HepG2 (cell line): Measurements from ENCODE around the gene ABCA8. TPM values are rescaled to one million over a fixed set of nuclear protein-coding genes. Genes with fewer than 3 reads are reported as not detected.

Experiments used
- AKAP8 ChIP-seq: sonication (generic); formaldehyde crosslinking; IDR thresholded peaks from 2 replicates; pipeline ENCODE4 v1.5.1; 2020; ENCODE audit warnings: mild to moderate bottlenecking, missing genetic modification reagents
- ARHGAP35 ChIP-seq: sonication (generic); formaldehyde crosslinking; IDR thresholded peaks from 2 replicates; pipeline ENCODE4 v1.9.0; 2022; ENCODE audit warnings: mild to moderate bottlenecking, inconsistent platforms, moderate library complexity, missing genetic modification reagents, borderline replicate concordance
- CEBPG ChIP-seq: IDR thresholded peaks from 2 replicates; pipeline ENCODE4 v1.6.1; 2016
- CENPBD1 ChIP-seq: sonication (generic); formaldehyde crosslinking; IDR thresholded peaks from 2 replicates; pipeline ENCODE4 v1.8.0; 2022; ENCODE audit warnings: missing genetic modification reagents, low read depth, mild to moderate bottlenecking, borderline replicate concordance
- ELF3 ChIP-seq: IDR thresholded peaks from 2 replicates; pipeline ENCODE4 v1.6.1; 2016; ENCODE audit warnings: missing genetic modification reagents, missing compliant biosample characterization
- HMGXB4 ChIP-seq, 2 experiments: sonication (generic) in 1 of 2; formaldehyde crosslinking in 1 of 2; IDR thresholded peaks; 2 replicates each; pipeline versions ENCODE4 v1.4.0 to v1.6.1; 2018 to 2020; ENCODE audit warnings: missing genetic modification reagents in 2 of 2, borderline replicate concordance in 1 of 2, low read depth in 1 of 2, mild to moderate bottlenecking in 1 of 2, missing biosample characterization in 1 of 2
- MED1 ChIP-seq: sonication (generic); formaldehyde crosslinking; IDR thresholded peaks from 2 replicates; pipeline ENCODE4 v1.4.0; 2020; ENCODE audit warnings: missing genetic modification reagents
- MEIS1 ChIP-seq: sonication (generic); formaldehyde crosslinking; IDR thresholded peaks from 2 replicates; pipeline ENCODE4 v1.9.0; 2021; ENCODE audit warnings: mild to moderate bottlenecking, missing genetic modification reagents, moderate library complexity, borderline replicate concordance
- PPARG ChIP-seq: conservative IDR thresholded peaks from 2 replicates; pipeline ENCODE4 v1.6.1; 2016; ENCODE audit warnings: missing biosample characterization, missing genetic modification reagents
- ZKSCAN5 ChIP-seq: sonication (generic); formaldehyde crosslinking; IDR thresholded peaks from 2 replicates; pipeline ENCODE4 v1.5.1; 2020; ENCODE audit warnings: mild to moderate bottlenecking, missing genetic modification reagents
- ZNF207 ChIP-seq: fragments of 450-650 bp; IDR thresholded peaks from 2 replicates; pipeline ENCODE4 v1.6.1; 2016; ENCODE audit warnings: antibody characterized with exemption, borderline replicate concordance
- ZNF280D ChIP-seq: sonication (generic); formaldehyde crosslinking; IDR thresholded peaks from 2 replicates; pipeline ENCODE4 v1.5.1; 2020; ENCODE audit warnings: mild to moderate bottlenecking, missing genetic modification reagents
- ZNF609 ChIP-seq: sonication (generic); formaldehyde crosslinking; IDR thresholded peaks from 2 replicates; pipeline ENCODE4 v1.4.0; 2020; ENCODE audit warnings: mild to moderate bottlenecking, missing genetic modification reagents, borderline replicate concordance
- ZNF816 ChIP-seq: sonication (generic); formaldehyde crosslinking; IDR thresholded peaks from 2 replicates; pipeline ENCODE4 v1.8.0; 2022; ENCODE audit warnings: missing genetic modification reagents, mild to moderate bottlenecking, borderline replicate concordance
- polyA plus RNA-seq, 8 experiments: library from polyadenylated mRNA; depleted of rRNA in 3 of 8; stranded (reverse) in 7 of 8; unstranded in 1 of 8; fragments of >200 nt; fragmentation: Illumina TruSeq in 4 of 8; extraction: Trizol in 4 of 8; gene quantifications; 2 replicates each; pipeline versions ENCODE4 v1.2.1 to v1.2.3, GENCODE V29; 2011 to 2016; ENCODE audit warnings: low read depth in 4 of 8, missing spikeins in 1 of 8, mixed read lengths in 1 of 8; ENCODE audit not compliant: insufficient read depth in 1 of 8
- total RNA-seq, 5 experiments: library from RNA; depleted of rRNA; stranded (reverse); fragments of >200 nt; fragmentation: Illumina TruSeq; extraction: Trizol; gene quantifications; 2 replicates each; pipeline ENCODE4 v1.2.3, GENCODE V29; 2016; ENCODE audit warnings: low read depth in 1 of 5
- TF ChIP-seq, protein P1 (sequence below): sonication (generic); formaldehyde crosslinking; IDR thresholded peaks from 2 replicates; pipeline ENCODE4 v1.4.0; 2020; ENCODE audit warnings: missing genetic modification reagents

ABCA8 gene
- total and polyA plus RNA-seq, 2 of the 13 experiments (the other 11 are each of a cell fraction or from before 2014, with no cell fraction given): 0.05 to 0.18 TPM

DNA sequence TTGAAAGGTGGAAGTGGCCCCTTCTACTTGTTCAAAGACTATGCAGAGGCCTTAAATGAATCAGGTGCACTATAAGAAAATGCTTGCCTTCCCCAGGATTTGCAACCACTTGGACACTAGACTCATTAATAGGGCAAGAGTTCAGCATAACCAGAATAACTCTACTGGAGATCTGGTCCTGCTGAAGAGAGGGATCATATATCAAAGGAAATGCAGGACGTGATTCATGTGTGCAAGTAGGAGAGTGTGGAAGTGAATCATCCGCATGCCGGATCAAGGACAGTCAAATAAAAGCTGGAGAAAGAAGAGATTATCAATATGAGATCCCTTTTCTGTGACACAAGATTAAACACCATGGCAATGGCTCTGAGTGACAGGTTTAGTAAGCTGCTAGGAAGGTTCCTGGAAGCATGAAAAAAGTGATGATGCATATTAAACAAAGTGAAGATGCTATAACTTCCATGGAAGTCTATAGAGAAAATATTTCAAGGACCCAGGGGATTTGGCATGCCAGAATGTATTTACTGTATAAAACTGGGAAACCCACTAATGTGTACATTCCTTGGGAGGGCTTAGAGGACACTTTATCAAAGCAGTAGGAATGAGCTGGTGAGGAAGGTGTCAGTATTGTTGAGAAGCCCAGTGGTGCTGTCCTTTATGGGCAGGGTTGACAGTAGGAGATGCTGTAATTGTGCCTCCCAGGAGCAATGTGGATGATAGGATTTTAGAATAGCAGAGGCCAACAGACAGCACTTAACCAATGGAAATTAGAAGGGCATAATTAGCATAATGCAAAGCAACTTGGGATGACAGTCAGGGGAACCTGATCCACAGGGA, 133.1 kb downstream of the ABCA8 start (continued):
- TF ChIP-seq ZNF207 (no peak), CEBPG (CRISPR knock-in tag) (peak; percentile 69), ELF3 (peak; percentile 50; the same call in 1 of the 2 replicates), ARHGAP35 (CRISPR knock-in tag) (no peak), CENPBD1 (CRISPR knock-in tag) (no peak), ZNF280D (CRISPR knock-in tag) (no peak), ZNF609 (CRISPR knock-in tag) (peak; percentile 72; the same call in 1 of the 2 replicates), ZNF816 (CRISPR knock-in tag) (no peak), MED1 (peak; percentile 99), HMGXB4 (CRISPR knock-in tag; IDR thresholded peaks at IDR 0.05; ENCODE audit: borderline replicate concordance in 1 of 2, low read depth in 1 of 2) (peak in 1 of 2 experiments; percentile 64; a peak in 2 of 4 replicates), AKAP8 (no peak), ZKSCAN5 (CRISPR knock-in tag) (no peak), MEIS1 (CRISPR knock-in tag) (no peak; the same call in 1 of the 2 replicates), PPARG (CRISPR knock-in tag) (peak; percentile 93)
- TF ChIP-seq, protein P1, sequence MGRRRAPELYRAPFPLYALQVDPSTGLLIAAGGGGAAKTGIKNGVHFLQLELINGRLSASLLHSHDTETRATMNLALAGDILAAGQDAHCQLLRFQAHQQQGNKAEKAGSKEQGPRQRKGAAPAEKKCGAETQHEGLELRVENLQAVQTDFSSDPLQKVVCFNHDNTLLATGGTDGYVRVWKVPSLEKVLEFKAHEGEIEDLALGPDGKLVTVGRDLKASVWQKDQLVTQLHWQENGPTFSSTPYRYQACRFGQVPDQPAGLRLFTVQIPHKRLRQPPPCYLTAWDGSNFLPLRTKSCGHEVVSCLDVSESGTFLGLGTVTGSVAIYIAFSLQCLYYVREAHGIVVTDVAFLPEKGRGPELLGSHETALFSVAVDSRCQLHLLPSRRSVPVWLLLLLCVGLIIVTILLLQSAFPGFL (CRISPR knock-in tag): no peak
